ENCODE data around the gene VSTM2L. TPM values are rescaled to one million over a fixed set of nuclear protein-coding genes. Genes with fewer than 3 reads are reported as not detected.
A peak's percentile ranks its signal among the peaks of the same experiment; 100 is the strongest.

Gene VSTM2L
- total RNA-seq, 1 donor from 2014 or later = 2.9 TPM

GRCh38 chr20:37977786-37978185, 74.9 kb downstream of the VSTM2L start:
- H3K4me1 Mint-ChIP-seq = peaks cover 50% of the 10 kb centered on the region
- H3K4me2 ChIP-seq = peak overlapping the region; percentile 57
- H3K4me3 ChIP-seq = no peak overlapping the region
- no peaks in the 10 kb centered on the region for H3K9me3 ChIP-seq (ENCODE audit: low read depth)
- no peak for DNase-seq (ENCODE audit: low spot score)
- H2AFZ ChIP-seq (replicated peaks) = no peak overlapping the region
- no peaks in the 10 kb centered on the region for H3K27me3 Mint-ChIP-seq (ENCODE audit: insufficient read depth, low read depth)
- TF ChIP-seq EZH2 (IDR thresholded peaks at IDR 0.05) (no peak), CTCF (IDR thresholded peaks at IDR 0.05) (no peak)
- no peaks in the 10 kb centered on the region for H3K9me3 Mint-ChIP-seq
- H3K4me1 ChIP-seq = peaks cover 25% of the 10 kb centered on the region
- H4K20me1 ChIP-seq (ENCODE audit: low read depth) = no peaks in the 10 kb centered on the region
- H3K9ac ChIP-seq = no peak overlapping the region
- H3K36me3 Mint-ChIP-seq = peaks cover 8% of the 10 kb centered on the region
- H3K27me3 ChIP-seq = no peaks in the 10 kb centered on the region
- H3K36me3 ChIP-seq = no peaks in the 10 kb centered on the region
- H3K27ac Mint-ChIP-seq = peak overlapping the region; percentile 42
- H3K4me3 Mint-ChIP-seq = peak overlapping the region; percentile 8
- H3K27ac ChIP-seq = no peak overlapping the region
- peaks cover 16% of the 10 kb centered on the region for H3F3A ChIP-seq (ENCODE audit: low read depth)
- no peaks in the 10 kb centered on the region for H3K79me2 ChIP-seq (ENCODE audit: low read depth)

- H3K27ac Mint-ChIP-seq = no peak overlapping the region
- peaks cover 16% of the 10 kb centered on the region for H3F3A ChIP-seq (ENCODE audit: low read depth)
- no peak overlapping the region for H3K4me3 ChIP-seq
- H3K27me3 Mint-ChIP-seq (ENCODE audit: insufficient read depth, low read depth) = no peaks in the 10 kb centered on the region
- no peak overlapping the region for H3K4me2 ChIP-seq
- H3K4me3 Mint-ChIP-seq = no peak overlapping the region
- TF ChIP-seq CTCF (IDR thresholded peaks at IDR 0.05) (no peak), EZH2phosphoT487 (IDR thresholded peaks at IDR 0.05) (no peak), EZH2 (IDR thresholded peaks at IDR 0.05) (no peak)
- no peaks in the 10 kb centered on the region for H3K79me2 ChIP-seq (ENCODE audit: low read depth)
- H2AFZ ChIP-seq (replicated peaks) = no peak overlapping the region
- no peak overlapping the region for H3K9ac ChIP-seq
- peaks cover 15% of the 10 kb centered on the region for H3K36me3 Mint-ChIP-seq
- H3K9me3 ChIP-seq (ENCODE audit: low read depth) = no peaks in the 10 kb centered on the region
- no peaks in the 10 kb centered on the region for H3K36me3 ChIP-seq
- no peak for DNase-seq (ENCODE audit: low spot score)
- H3K27ac ChIP-seq = no peak overlapping the region
- peaks cover 25% of the 10 kb centered on the region for H3K4me1 ChIP-seq
- H3K9me3 Mint-ChIP-seq = no peaks in the 10 kb centered on the region
- no peaks in the 10 kb centered on the region for H4K20me1 ChIP-seq (ENCODE audit: low read depth)
- no peaks in the 10 kb centered on the region for H3K27me3 ChIP-seq
- peaks cover 52% of the 10 kb centered on the region for H3K4me1 Mint-ChIP-seq
These were observed 76.4 kb downstream of the VSTM2L start for GRCh38 chr20:37979021-37979985.

GRCh38 chr20:37980383-37980782, 77.5 kb downstream of the VSTM2L start:
- Histone ChIP-seq H3K27me3 (no peaks in the 10 kb centered on the region), H2AFZ (replicated peaks) (no peak overlapping the region), H3F3A (ENCODE audit: low read depth) (peaks cover 16% of the 10 kb centered on the region), H4K20me1 (ENCODE audit: low read depth) (no peaks in the 10 kb centered on the region), H3K36me3 (no peaks in the 10 kb centered on the region), H3K9ac (no peak overlapping the region), H3K79me2 (ENCODE audit: low read depth) (no peaks in the 10 kb centered on the region), H3K27ac (no peak overlapping the region), H3K4me3 (no peak overlapping the region), H3K4me2 (no peak overlapping the region), H3K4me1 (peaks cover 25% of the 10 kb centered on the region), H3K9me3 (ENCODE audit: low read depth) (no peaks in the 10 kb centered on the region)
- no peaks in the 10 kb centered on the region for H3K27me3 Mint-ChIP-seq (ENCODE audit: insufficient read depth, low read depth)
- H3K27ac Mint-ChIP-seq = peak overlapping the region; percentile 66
- peaks cover 57% of the 10 kb centered on the region for H3K4me1 Mint-ChIP-seq
- H3K36me3 Mint-ChIP-seq = peaks cover 15% of the 10 kb centered on the region
- TF ChIP-seq CTCF (IDR thresholded peaks at IDR 0.05) (no peak), EZH2phosphoT487 (IDR thresholded peaks at IDR 0.05) (no peak), EZH2 (IDR thresholded peaks at IDR 0.05) (no peak)
- H3K9me3 Mint-ChIP-seq = no peaks in the 10 kb centered on the region
- no peak for DNase-seq (ENCODE audit: low spot score)
- no peak overlapping the region for H3K4me3 Mint-ChIP-seq
